ENCODE data around the gene NEIL3. TPM values are rescaled to one million over a fixed set of nuclear protein-coding genes. Genes with fewer than 3 reads are reported as not detected.

The NEIL3 gene
- total and polyA plus RNA-seq, 8 donors: 0.29 to 9.3 (median 1.4) TPM; not detected in 2

- no peaks in the 10 kb centered on the region for H3K27me3 ChIP-seq
- H3K4me3 ChIP-seq: no peak overlapping the region
- DNase-seq: no peak
- intact Hi-C loops (cut with DNase I; ENCODE audit: low total_unique reads): no loop called here
- H3K36me3 ChIP-seq: no peaks in the 10 kb centered on the region
- no peaks in the 10 kb centered on the region for H3K4me1 ChIP-seq
- TF ChIP-seq EP300 (IDR thresholded peaks at IDR 0.05) (no peak), CTCF (IDR thresholded peaks at IDR 0.05) (no peak), POLR2AphosphoS5 (IDR thresholded peaks at IDR 0.05) (no peak), POLR2A (IDR thresholded peaks at IDR 0.05) (no peak)
- H3K9me3 ChIP-seq: no peaks in the 10 kb centered on the region
- WGBS, 5 donors: 62 to 71% (median 68%) methylated on average over 5 of the region's 5 CpGs
- no peak overlapping the region for H3K27ac ChIP-seq
These were observed 92.1 kb downstream of the NEIL3 start for GRCh38 chr4:177401658-177402273.

GRCh38 chr4:177403746-177404145 is 94.1 kb downstream of the NEIL3 start:
- no peaks in the 10 kb centered on the region for H3K9me3 ChIP-seq
- H3K27me3 ChIP-seq: no peaks in the 10 kb centered on the region
- DNase-seq: peak in 1 of 2 donors; percentile 29
- WGBS, 5 donors: 28 to 41% (median 32%) methylated on average over 6 of the region's 6 CpGs
- no peak overlapping the region for H3K27ac ChIP-seq
- intact Hi-C loops (cut with DNase I; ENCODE audit: low total_unique reads): no loop called here
- no peak overlapping the region for H3K4me3 ChIP-seq
- H3K4me1 ChIP-seq: no peaks in the 10 kb centered on the region
- TF ChIP-seq CTCF (IDR thresholded peaks at IDR 0.05) (no peak), EP300 (IDR thresholded peaks at IDR 0.05) (no peak), POLR2AphosphoS5 (IDR thresholded peaks at IDR 0.05) (no peak), POLR2A (IDR thresholded peaks at IDR 0.05) (no peak)
- no peaks in the 10 kb centered on the region for H3K36me3 ChIP-seq

- Histone ChIP-seq H3K27ac (no peak overlapping the region), H3K4me1 (no peaks in the 10 kb centered on the region), H3K27me3 (no peaks in the 10 kb centered on the region), H3K4me3 (no peak overlapping the region), H3K36me3 (no peaks in the 10 kb centered on the region), H3K9me3 (no peaks in the 10 kb centered on the region)
- intact Hi-C loops (cut with DNase I; ENCODE audit: low total_unique reads): no loop called here
- WGBS, 5 donors: 75 to 83% (median 81%) methylated on average over 3 of the region's 3 CpGs
- DNase-seq: no peak
- no peak for TF ChIP-seq POLR2AphosphoS5 (IDR thresholded peaks at IDR 0.05)
- TF ChIP-seq POLR2A (IDR thresholded peaks at IDR 0.05): no peak
- TF ChIP-seq EP300 (IDR thresholded peaks at IDR 0.05): no peak
- TF ChIP-seq CTCF (IDR thresholded peaks at IDR 0.05): no peak
These were observed 94.7 kb downstream of the NEIL3 start for GRCh38 chr4:177404342-177404741.

GRCh38 chr4:177404986-177405385 is 95.3 kb downstream of the NEIL3 start:
- H3K4me1 ChIP-seq: no peaks in the 10 kb centered on the region
- intact Hi-C loops (cut with DNase I; ENCODE audit: low total_unique reads): no loop called here
- H3K4me3 ChIP-seq: no peak overlapping the region
- no peak overlapping the region for H3K27ac ChIP-seq
- WGBS, 5 donors: 65 to 73% (median 72%) methylated on average over 4 of the region's 4 CpGs
- TF ChIP-seq EP300 (IDR thresholded peaks at IDR 0.05) (no peak), CTCF (IDR thresholded peaks at IDR 0.05) (no peak), POLR2A (IDR thresholded peaks at IDR 0.05) (no peak), POLR2AphosphoS5 (IDR thresholded peaks at IDR 0.05) (no peak)
- no peak for DNase-seq
- H3K9me3 ChIP-seq: no peaks in the 10 kb centered on the region
- no peaks in the 10 kb centered on the region for H3K36me3 ChIP-seq
- no peaks in the 10 kb centered on the region for H3K27me3 ChIP-seq
